ENCODE data around the gene CLEC18A.
"Not testable (repeated sequence)": the region's sequence is repeated elsewhere in the genome, so short reads cannot be mapped to it uniquely, and the experiment has no call there.

The CLEC18A gene

GRCh38 chr16:69997956-69998355 lies 46.8 kb downstream of the CLEC18A start:
- in situ Hi-C loops (cut with HindIII; ENCODE audit: low sequenced_read_pairs): not testable (repeated sequence)

GRCh38 chr16:69999801-70000200 lies 48.7 kb downstream of the CLEC18A start:
- DNase-seq (ENCODE audit: low read depth); H3K4me3 ChIP-seq (ENCODE audit: low read depth, low read length); in situ Hi-C loops (cut with HindIII; ENCODE audit: low sequenced_read_pairs): not testable (repeated sequence)

More at GRCh38 chr16:69997956-69998355, 46.8 kb downstream of the CLEC18A start:
- DNase-seq (ENCODE audit: low read depth); H3K4me3 ChIP-seq (ENCODE audit: low read depth, low read length): not testable (repeated sequence)

- DNase-seq (ENCODE audit: low read depth); in situ Hi-C loops (cut with HindIII; ENCODE audit: low sequenced_read_pairs): not testable (repeated sequence)
Measured at GRCh38 chr16:70003511-70003910, 52.4 kb downstream of the CLEC18A start.

GRCh38 chr16:70008604-70009003 lies 57.5 kb downstream of the CLEC18A start:
- H3K4me3 ChIP-seq (ENCODE audit: low read depth, low read length); in situ Hi-C loops (cut with HindIII; ENCODE audit: low sequenced_read_pairs); DNase-seq (ENCODE audit: low read depth): not testable (repeated sequence)

More at GRCh38 chr16:70003511-70003910, 52.4 kb downstream of the CLEC18A start:
- H3K4me3 ChIP-seq (ENCODE audit: low read depth, low read length): not testable (repeated sequence)

- in situ Hi-C loops (cut with HindIII; ENCODE audit: low sequenced_read_pairs); H3K4me3 ChIP-seq (ENCODE audit: low read depth, low read length); DNase-seq (ENCODE audit: low read depth): not testable (repeated sequence)
Measured at GRCh38 chr16:70010615-70011014, 59.5 kb downstream of the CLEC18A start.

GRCh38 chr16:70011120-70011519 lies 60.0 kb downstream of the CLEC18A start:
- DNase-seq (ENCODE audit: low read depth); H3K4me3 ChIP-seq (ENCODE audit: low read depth, low read length); in situ Hi-C loops (cut with HindIII; ENCODE audit: low sequenced_read_pairs): not testable (repeated sequence)

GRCh38 chr16:70012354-70012753 lies 61.2 kb downstream of the CLEC18A start:
- DNase-seq (ENCODE audit: low read depth); H3K4me3 ChIP-seq (ENCODE audit: low read depth, low read length); in situ Hi-C loops (cut with HindIII; ENCODE audit: low sequenced_read_pairs): not testable (repeated sequence)

- in situ Hi-C loops (cut with HindIII; ENCODE audit: low sequenced_read_pairs); H3K4me3 ChIP-seq (ENCODE audit: low read depth, low read length); DNase-seq (ENCODE audit: low read depth): not testable (repeated sequence)
Measured at GRCh38 chr16:70012951-70013350, 61.8 kb downstream of the CLEC18A start.

Data from astrocyte of the cerebellum (primary cell).